ENCODE data around the gene CCDC8.
"Not testable (repeated sequence)": the region's sequence is repeated elsewhere in the genome, so short reads cannot be mapped to it uniquely, and the experiment has no call there.

The CCDC8 gene

DNA sequence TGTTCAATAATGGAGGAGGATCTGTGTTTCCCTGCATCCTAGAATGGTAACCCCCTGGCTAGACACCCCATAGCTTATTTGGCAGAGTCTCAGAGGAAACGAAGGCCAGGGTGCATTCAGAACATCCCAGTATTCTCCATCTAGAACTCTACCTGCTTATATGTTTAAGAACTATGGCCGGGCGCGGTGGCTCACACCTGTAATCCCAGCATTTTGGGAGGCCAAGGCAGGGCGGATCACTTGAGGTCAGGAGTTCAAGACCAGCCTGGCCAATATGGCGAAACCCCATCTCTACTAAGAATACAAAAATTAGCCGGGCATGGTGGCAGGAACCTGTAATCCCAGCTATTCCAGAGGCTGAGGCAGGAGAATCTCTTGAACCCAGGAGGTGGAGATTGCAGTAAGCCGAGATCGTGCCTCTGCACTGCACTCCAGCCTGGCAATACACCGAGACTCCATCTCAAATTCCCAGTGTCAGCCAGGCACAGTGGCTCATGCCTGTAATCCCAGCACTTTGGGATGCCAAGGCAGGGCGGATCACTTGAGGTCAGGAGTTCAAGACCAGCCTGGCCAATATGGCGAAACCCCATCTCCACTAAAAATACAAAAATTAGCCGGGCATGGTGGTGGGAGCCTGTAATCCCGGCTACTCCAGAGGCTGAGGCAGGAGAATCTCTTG lies 15.4 kb downstream of the CCDC8 start:
- DNase-seq, result not testable (repeated sequence)

DNA sequence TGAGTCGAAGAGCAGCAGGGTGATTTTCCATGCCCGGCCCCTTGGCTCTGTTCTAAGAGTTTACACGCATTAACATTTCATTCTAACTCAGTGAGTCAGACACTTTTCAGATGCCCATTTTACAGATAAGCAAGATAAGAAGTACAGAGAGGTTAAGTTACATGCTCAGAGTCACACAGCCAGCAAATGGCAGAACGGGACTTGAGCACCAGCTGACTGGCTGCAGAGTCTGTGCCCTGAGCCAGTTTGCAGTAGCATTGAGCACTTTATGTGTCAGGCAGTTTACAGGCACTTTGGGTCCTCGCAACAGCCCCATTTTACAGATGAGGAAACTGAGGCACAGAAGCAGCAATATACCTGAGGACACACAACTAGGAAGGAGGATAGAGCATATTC lies 19.0 kb downstream of the CCDC8 start:
- DNase-seq, result no peak

DNA sequence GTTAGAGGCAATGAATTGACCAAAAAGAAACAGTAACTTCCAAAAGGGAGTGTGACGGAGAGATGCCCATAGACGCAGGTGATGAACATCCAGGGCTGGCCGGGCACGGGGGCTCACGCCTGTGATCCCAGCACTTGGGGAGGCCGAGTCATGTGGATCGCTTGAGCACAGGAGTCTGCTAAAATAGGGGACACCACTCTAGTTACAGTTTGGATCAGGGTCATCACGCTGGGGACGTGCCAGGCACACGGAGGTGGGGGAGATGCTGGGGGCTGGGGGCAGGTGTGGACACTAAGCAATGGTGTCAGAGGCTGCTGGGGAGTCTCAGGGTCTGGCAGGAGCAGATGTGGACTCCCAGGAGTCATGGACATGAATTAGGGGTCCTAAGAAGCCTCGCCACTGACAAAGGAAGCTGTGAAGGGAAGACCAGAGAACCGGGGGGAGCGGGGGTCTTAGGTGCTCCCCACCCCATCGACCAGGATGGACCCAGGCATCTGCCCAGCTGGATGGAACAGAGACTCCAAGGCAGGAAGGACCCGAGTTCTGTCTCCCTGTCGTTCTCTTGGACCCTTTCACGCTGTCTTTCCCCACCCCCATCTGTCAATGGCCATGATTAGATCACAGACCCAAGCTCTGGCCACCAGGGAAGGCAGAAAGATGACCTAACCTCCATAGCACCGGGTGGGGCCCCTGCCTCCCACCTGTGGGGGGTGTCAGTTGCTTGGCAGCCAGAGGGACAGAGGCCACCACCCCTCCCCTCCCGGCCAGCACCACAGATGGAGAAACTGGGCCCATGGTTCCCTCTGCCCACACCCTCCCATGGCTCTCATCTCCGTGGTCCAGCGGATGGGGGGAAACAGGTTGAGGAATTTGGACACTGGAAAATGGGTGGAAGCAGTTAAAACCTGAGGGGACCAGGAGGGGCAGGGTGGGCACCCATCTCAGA lies 19.6 kb downstream of the CCDC8 start:
- no peak for DNase-seq

DNA sequence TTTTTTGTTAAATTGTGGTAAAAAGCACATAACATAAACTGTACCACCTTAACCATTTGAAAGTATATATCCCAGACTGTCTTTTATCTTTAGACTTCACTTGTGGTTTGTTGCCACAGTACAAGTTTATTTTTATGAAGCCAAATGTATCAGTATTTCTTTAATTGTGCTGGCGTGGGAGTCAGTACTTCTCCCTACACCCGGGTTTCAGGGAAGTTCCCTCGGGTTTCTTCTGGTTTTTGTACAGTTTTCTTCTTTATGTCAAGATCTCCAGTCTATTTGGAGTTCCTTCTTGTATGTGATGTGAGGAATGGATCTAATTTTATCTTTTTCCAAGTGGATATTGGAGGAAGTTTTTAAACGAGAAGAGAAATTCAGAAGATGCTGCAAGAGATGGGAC lies 20.5 kb downstream of the CCDC8 start:
- DNase-seq, result no peak

DNA sequence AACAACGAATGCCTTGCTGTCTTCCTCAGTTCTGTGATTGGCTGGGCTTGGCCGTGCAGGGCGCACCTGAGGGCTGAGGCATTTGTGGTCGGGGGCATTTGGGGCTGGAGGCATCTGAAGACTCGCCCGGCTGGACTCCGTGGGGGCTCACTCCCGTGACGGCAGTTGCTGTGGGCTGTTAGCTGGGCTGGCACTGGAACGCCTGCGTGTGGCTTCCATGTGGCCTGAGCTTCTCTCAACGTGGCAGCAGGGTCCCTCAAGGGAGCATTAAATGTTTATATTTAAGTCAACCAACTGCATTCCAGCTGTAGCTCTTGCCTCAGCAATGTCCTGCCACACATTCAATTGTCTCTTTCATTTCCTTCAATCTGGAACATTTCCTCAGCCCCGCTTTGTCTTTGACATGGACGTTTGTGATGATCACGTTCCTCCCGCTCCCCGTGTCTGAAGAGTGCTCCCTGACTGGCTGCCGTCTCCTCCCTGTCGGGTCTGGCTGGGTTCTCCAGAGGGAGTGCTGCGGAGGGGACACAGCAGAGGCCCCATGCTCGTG lies 21.0 kb downstream of the CCDC8 start:
- DNase-seq, result no peak

DNA sequence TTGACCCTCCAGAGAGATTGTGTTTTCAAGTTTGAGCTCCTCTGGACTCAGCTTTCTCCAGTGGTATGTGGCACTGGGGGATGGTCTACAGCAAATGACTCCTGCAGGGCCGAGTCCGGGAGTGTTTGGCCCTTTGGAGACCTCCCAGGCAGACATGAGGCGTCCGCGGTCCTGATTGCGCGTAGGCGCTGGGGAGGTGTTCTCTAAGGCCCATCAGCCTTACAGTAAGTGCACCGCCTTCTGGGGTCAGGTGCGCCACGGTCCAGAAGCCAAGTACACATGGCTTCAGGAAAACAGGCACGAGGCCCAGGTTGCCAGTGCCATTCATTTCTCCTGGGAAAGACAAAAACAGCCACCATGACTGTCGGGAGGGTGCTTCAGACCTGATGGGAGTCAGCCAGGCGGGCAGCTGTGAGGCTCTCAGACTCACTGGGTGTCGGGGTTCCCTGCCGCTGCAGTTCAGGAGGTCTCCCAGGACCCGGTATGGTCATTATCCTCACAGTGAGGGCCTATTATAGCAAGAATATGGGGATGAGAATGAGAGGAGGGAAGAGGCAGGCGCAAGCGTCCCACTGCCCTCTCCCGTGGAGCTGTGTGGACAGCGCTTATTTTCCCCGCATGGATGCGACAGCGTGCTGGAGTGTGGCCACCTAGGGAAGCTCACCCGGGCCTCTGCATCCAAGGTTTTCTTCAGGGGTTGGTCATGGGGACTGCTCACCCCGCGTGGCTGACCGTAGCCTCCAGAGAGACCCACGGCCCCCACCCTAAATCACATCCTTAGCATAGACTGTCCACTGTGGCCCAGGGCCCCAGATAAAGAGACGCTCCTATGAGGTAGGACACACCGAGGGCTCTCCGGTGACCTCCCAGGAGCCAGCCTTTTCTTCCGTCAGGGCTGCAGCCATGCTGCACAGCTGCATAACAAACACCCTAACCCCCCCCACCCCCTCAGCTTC lies 21.8 kb downstream of the CCDC8 start:
- DNase-seq, result no peak

DNA sequence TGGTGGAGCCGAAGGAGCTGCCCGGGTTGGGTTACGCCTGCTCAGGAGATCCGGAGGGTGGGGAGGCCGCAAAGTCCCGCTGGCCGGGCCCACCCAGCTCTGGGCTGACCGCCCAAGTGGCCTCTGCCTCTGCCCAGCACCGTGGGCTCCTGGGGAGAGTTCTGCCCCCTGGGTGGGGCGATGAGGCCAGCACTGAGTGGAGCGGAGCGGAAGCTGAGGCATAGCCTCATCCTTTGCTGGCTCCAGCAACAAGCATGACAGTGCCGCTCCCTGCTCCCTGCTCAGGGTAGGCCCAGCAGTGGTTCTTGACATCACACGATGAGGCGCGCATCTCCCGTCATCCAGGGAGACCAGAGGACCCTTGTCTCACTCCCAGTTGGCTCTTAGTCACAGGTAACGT lies 22.5 kb downstream of the CCDC8 start:
- no peak for DNase-seq

DNA sequence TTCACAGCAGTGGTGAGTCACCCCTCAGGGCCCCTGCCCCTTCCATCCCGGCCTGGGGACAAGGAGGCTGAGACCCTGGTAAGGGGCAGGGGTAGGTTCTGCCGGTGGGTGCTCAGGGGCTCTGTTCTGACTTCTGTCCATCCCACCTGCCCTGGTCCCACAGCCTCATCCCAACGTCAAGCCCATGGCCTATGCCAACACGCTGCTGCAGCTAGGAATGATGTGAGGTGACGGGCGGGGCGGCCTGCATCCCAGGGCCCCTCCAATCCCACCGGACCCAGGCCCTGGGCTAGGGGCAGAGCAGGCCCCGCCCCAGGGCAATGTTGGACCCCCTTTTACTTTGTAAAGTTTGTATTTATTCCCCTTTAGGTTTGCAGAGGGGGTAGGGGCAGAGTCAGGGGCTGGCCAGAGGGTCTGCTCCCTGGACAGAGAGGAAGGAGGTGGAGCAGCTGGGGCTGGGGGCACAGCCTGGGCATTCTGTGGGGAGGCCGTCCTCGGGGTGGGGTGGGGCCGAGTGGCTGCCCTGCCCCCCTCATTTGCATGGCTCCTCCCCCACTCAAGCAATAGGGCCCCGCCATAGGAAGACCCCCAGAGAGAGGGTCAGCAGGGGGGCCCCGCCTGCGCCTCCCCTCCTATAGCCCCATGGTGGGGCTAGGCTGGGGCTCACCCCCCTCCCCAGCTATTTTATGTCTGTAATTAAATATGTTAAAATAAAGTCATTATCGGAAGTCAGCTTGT lies 23.1 kb downstream of the CCDC8 start:
- DNase-seq, result no peak

DNA sequence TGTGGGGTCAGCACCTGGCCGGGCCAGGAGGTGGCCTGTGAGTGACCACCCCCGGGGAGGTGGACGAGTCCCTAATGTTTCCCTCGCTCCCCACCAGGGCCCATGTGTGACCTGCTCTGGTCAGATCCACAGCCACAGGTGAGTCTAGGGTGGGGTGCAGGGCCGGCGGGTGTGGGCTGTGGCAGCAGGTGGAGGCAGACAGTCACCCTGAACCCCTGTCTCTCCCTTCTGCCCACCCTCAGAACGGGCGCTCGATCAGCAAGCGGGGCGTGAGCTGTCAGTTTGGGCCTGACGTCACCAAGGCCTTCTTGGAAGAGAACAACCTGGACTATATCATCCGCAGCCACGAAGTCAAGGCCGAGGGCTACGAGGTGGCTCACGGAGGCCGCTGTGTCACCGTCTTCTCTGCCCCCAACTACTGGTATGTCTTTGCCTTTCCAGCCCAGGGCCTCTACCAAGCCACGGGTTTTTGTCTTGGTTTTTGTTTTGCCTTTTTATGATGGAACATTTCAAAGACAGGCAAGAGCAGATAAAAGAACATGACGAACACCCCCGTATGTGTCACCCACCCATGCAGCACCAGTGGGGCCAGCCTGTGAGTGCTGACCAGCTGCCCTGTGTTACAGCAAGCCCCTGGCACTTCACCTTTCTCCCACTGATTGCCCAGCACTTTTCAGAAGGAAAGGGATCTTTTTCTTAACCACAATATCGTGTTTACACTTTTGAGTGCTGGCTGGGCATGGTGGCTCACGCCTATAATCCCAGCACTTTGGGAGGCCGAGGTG lies 24.9 kb downstream of the CCDC8 start:
- DNase-seq, result no peak

- no peak for DNase-seq
These were observed 25.6 kb downstream of the CCDC8 start for GRCh38 chr19:46387713-46388130.

DNA sequence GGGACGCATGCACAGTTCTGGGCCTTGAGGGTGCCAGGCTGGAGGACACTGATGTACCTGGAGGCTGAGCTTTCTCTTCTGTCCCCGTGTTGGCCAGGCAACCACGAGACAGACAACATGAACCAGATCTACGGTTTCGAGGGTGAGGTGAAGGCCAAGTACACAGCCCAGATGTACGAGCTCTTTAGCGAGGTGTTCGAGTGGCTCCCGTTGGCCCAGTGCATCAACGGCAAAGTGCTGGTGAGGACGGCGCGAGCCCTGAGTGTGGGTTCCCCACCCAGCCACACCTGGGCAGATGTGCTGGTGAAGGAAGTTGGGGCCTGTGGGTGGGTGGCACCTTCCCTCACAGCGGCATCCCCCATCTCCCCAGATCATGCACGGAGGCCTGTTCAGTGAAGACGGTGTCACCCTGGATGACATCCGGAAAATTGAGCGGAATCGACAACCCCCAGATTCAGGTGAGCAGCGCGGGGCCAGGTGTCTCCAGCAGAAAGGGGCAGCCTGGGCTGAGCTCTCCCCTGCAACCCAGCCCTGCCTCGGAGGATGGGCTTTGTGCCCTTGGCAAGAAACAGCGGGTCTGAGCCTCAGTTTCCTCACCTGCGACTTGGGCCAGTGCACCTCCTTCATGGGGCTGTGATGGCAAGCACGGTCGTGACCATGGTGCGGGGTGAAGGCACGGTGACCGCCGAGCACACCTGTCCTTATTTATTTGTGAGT lies 26.2 kb downstream of the CCDC8 start:
- no peak for DNase-seq

DNA sequence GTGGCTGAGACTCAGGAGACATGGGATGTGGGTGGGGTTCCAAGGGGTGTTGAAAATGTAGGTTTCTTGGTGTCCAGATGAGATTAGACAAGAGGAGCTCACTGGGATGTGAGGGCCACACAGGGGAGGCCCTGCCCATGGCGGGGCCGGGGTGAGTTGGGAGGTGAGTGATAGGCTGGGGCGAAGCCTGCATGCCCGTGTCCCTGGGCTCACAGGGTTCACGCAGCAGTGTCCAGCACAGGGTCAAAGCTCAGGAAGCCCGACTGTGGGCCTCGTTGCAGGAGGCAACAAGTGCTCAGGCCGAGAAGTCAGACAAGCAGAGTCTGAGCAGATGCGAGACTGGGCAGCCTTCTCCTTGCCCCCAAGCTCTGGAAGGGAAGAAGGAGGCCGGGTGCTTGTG lies 27.2 kb downstream of the CCDC8 start:
- DNase-seq, result no peak

DNA sequence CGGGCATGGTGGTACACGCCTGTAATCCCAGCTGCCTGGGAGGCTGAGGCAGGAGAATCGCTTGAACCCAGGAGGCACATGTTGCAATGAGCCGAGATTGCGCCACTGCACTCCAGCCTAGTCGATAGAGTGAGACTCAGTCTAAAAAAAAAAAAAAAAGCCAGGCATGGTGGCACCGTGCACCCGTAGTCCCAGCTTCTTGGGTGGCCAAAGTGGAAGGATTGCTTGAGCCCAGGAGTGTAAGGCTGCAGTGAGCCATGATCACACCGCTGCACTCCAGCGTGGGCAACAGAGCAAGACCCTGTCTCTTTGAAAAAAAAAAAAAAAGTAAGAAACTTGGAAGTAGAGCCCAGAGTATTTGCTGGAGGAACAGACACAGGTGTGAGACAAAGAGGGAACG lies 27.7 kb downstream of the CCDC8 start:
- no peak for DNase-seq

DNA sequence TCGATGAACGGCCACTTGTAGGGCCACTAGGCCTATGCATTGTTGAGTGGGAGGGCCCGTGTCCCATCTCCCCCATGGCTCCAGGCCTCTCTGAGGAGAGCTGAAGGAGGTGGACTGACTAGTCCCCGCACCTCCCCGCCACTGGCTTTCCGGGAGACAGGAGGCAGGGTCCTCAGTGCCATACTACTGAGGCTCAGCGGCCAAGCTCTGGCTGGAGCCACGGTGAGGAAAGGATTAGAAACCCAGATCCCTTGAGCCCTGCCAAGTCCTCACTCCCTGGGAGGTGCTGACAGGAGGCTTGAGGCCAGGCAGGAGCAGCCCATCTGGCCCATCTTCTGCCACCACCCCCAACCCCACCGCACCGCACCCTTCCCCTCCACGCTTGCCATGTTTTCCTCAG lies 29.0 kb downstream of the CCDC8 start:
- no peak for DNase-seq

DNA sequence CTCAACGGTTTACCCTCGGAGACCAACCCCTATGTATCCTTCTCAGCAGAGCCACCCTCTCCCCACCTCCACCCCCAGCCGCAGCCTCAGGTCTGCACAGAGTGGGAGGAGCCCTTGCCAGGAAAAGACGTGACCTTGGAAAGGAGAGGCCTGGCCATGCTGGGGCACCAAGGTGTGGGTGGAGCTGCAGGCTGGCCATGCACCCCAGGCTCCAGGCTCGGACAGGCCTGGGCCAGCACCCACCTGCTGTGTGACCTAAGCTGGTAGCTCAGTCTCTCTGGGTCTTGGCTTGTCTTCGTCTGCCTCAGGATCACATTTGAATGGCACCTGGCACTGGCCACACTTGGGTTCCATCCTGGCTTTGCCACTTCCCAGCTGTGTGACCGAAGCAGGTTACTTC lies 29.5 kb downstream of the CCDC8 start:
- DNase-seq, result no peak

DNA sequence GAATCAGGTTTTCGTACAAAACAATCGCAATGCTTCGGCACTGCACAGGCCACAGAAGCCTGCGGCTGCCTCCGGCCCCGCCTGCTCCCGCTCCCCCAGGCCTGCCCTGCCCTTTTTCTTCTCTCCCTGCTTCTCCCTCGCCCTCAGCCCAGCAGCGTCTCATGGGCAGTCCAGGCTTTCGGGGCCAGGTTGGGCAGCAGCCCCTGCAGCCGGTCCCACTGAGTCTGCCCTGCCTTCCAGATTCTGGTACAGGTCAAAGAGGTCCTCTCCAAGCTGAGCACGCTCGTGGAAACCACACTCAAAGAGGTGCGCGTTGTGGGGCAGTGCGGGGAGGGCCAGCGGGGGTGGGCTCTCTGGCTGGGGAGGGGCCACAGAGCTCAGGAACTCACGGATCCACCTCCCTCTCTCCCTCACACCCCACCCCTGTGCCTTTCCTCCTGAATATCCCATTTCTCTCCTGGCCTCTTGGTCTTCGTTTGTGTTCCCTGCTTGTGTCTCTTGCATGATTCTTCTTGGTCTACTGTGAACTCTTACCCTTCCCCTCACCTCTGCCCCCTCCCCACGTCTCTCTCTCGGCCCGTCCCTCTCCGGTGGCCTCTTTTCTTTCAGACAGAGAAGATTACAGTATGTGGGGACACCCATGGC lies 30.1 kb downstream of the CCDC8 start:
- DNase-seq, result no peak

GRCh38 chr19:46381756-46382345 lies 31.5 kb downstream of the CCDC8 start:
- DNase-seq, result no peak

DNA sequence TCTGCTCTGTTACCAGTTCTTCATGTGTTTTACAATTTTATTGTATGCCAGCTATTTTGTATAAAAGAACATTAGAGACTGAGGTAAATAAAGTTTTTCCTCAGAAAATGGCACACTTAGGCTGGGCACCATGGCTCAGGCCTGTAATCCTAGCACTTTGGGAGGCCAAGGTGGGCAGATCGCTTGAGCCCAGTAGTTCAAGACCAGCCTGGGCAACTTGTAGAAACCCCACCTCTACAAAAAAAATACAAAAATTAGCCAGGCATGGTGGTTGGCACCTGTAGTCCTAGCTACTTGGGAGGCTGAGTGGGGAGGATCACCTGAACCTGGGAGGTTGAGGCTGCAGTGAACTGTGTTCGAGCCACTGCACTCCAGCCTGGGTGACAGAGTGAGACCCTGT lies 32.0 kb downstream of the CCDC8 start:
- no peak for DNase-seq

DNA sequence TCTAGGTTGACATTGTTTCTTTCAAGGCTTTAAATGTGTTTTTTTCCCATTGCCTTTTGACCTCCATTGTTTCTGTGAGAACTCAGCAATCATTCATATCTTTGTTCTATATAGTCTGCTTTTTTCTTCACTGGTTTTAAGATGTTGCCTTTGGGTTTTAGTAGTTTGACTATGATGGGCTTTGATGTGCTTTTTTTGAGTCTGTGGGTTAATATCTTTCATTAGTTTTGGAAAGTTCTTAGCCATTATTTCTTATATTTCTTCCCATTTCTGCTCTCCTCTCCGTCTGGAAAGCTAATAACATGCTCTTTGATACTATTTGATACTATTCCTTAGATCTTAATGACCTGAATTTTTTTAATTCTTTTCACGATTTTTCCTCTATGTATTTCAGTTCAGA lies 32.7 kb downstream of the CCDC8 start:
- no peak for DNase-seq

GRCh38 chr19:46378268-46378667 lies 35.1 kb downstream of the CCDC8 start:
- DNase-seq, result no peak
